Glutamatergic neuron (in vitro differentiated cells): Measurements from ENCODE around the gene IRF4. TPM values are rescaled to one million over a fixed set of nuclear protein-coding genes. Genes with fewer than 3 reads are reported as not detected.

ENCODE experiments used
- DNase-seq: peaks from one replicate; pipeline ENCODE4 v3.0.0; 2022
- H3K27ac Mint-ChIP-seq: one replicate; pipeline ENCODE4 v1.8.0; 2020; ENCODE audit warnings: mild to moderate bottlenecking, mixed read lengths, inconsistent platforms; ENCODE audit not compliant: unreplicated experiment
- H3K27me3 Mint-ChIP-seq: one replicate; pipeline ENCODE4 v1.8.0; 2020; ENCODE audit warnings: mild to moderate bottlenecking, moderate library complexity, mixed read lengths, inconsistent platforms; ENCODE audit not compliant: unreplicated experiment
- H3K36me3 Mint-ChIP-seq: one replicate; pipeline ENCODE4 v1.8.0; 2020; ENCODE audit warnings: mild to moderate bottlenecking, mixed read lengths, inconsistent platforms; ENCODE audit not compliant: unreplicated experiment
- H3K4me1 Mint-ChIP-seq: one replicate; pipeline ENCODE4 v1.8.0; 2020; ENCODE audit warnings: mild to moderate bottlenecking, low read depth, mixed read lengths, inconsistent platforms; ENCODE audit not compliant: unreplicated experiment
- H3K4me3 Mint-ChIP-seq: one replicate; pipeline ENCODE4 v1.8.0; 2020; ENCODE audit warnings: mild to moderate bottlenecking, mixed read lengths, inconsistent platforms; ENCODE audit not compliant: unreplicated experiment
- H3K9me3 Mint-ChIP-seq: one replicate; pipeline ENCODE4 v1.8.0; 2020; ENCODE audit warnings: mild to moderate bottlenecking, moderate library complexity, mixed read lengths, inconsistent platforms; ENCODE audit not compliant: unreplicated experiment
- CTCF ChIP-seq: fragments of 200-600 bp; sonication (generic); IDR thresholded peaks from one replicate; pipeline ENCODE4 v1.5.0; 2021; ENCODE audit not compliant: partially characterized antibody, unreplicated experiment
- total RNA-seq: library from RNA; stranded (reverse); fragmentation: NEBNext Ultra II Directional; extraction: Animal tissue kit (Norgen Biotek cat#: 25700); gene quantifications from one replicate; pipeline ENCODE4 v1.2.1, GENCODE V29; 2021; ENCODE audit not compliant: unreplicated experiment

IRF4 gene
- total RNA-seq, 1 donor from 2014 or later, result 0.37 TPM

GRCh38 chr6:396126-396520 is 4.6 kb downstream of the IRF4 start:
- no peak for DNase-seq
- Mint-ChIP-seq H3K4me1 (peaks cover 6% of the 10 kb centered on the region), H3K9me3 (peaks cover 7% of the 10 kb centered on the region), H3K4me3 (no peak overlapping the region), H3K27me3 (peaks cover 8% of the 10 kb centered on the region), H3K36me3 (peaks cover 7% of the 10 kb centered on the region), H3K27ac (no peak overlapping the region)
- no peak for TF ChIP-seq CTCF

- no peak overlapping the region for H3K27ac Mint-ChIP-seq
- peaks cover 7% of the 10 kb centered on the region for H3K27me3 Mint-ChIP-seq
- no peak for TF ChIP-seq CTCF
- no peak overlapping the region for H3K4me3 Mint-ChIP-seq
- H3K4me1 Mint-ChIP-seq, result peaks cover 6% of the 10 kb centered on the region
- peaks cover 7% of the 10 kb centered on the region for H3K9me3 Mint-ChIP-seq
- no peak for DNase-seq
- H3K36me3 Mint-ChIP-seq, result peaks cover 7% of the 10 kb centered on the region
Measured at GRCh38 chr6:397056-397455, 5.5 kb downstream of the IRF4 start.

GRCh38 chr6:397604-398003 is 6.1 kb downstream of the IRF4 start:
- Mint-ChIP-seq H3K27ac (no peak overlapping the region), H3K9me3 (peaks cover 7% of the 10 kb centered on the region), H3K4me1 (peaks cover 6% of the 10 kb centered on the region), H3K27me3 (peaks cover 8% of the 10 kb centered on the region), H3K4me3 (no peak overlapping the region), H3K36me3 (peaks cover 7% of the 10 kb centered on the region)
- DNase-seq, result no peak
- TF ChIP-seq CTCF, result no peak

GRCh38 chr6:398065-398464 is 6.5 kb downstream of the IRF4 start:
- peaks cover 9% of the 10 kb centered on the region for H3K27me3 Mint-ChIP-seq
- peaks cover 7% of the 10 kb centered on the region for H3K9me3 Mint-ChIP-seq
- H3K36me3 Mint-ChIP-seq, result peaks cover 7% of the 10 kb centered on the region
- H3K4me1 Mint-ChIP-seq, result peaks cover 6% of the 10 kb centered on the region
- DNase-seq, result no peak
- no peak for TF ChIP-seq CTCF
- no peak overlapping the region for H3K27ac Mint-ChIP-seq
- no peak overlapping the region for H3K4me3 Mint-ChIP-seq

GRCh38 chr6:398558-399078 is 7.1 kb downstream of the IRF4 start:
- peaks cover 7% of the 10 kb centered on the region for H3K27me3 Mint-ChIP-seq
- no peak for TF ChIP-seq CTCF
- H3K4me1 Mint-ChIP-seq, result peaks cover 6% of the 10 kb centered on the region
- H3K4me3 Mint-ChIP-seq, result no peak overlapping the region
- H3K9me3 Mint-ChIP-seq, result peaks cover 6% of the 10 kb centered on the region
- DNase-seq, result no peak
- peaks cover 7% of the 10 kb centered on the region for H3K36me3 Mint-ChIP-seq
- no peak overlapping the region for H3K27ac Mint-ChIP-seq
